Skin of body (tissue), 3 donors: ENCODE results near the gene PPEF2. TPM values are rescaled to one million over a fixed set of nuclear protein-coding genes. Genes with fewer than 3 reads are reported as not detected.

Source experiments
- DNase-seq: peaks from one replicate; lab custom pipeline; 2025; lab: John Stamatoyannopoulos, UW
- small RNA-seq: library from RNA; depleted of rRNA; stranded (forward); fragments of <200 nt; gene quantifications from one replicate; pipeline ENCODE3, GENCODE V24; 2014; ENCODE audit warnings: low replicate concordance
- total RNA-seq: library from RNA; depleted of rRNA; stranded (reverse); fragments of >200 nt; gene quantifications from one replicate; pipeline ENCODE4 v1.2.3, GENCODE V29; 2014

The PPEF2 gene
- total RNA-seq, 1 donor from 2014 or later, result 0.10 TPM

GRCh38 chr4:75834095-75834771 is 68.0 kb downstream of the PPEF2 start:
- no peak for DNase-seq

GRCh38 chr4:75831856-75832405 is 70.3 kb downstream of the PPEF2 start:
- no peak for DNase-seq

- DNase-seq, result no peak
Measured at GRCh38 chr4:75830906-75831305, 71.3 kb downstream of the PPEF2 start.

DNA sequence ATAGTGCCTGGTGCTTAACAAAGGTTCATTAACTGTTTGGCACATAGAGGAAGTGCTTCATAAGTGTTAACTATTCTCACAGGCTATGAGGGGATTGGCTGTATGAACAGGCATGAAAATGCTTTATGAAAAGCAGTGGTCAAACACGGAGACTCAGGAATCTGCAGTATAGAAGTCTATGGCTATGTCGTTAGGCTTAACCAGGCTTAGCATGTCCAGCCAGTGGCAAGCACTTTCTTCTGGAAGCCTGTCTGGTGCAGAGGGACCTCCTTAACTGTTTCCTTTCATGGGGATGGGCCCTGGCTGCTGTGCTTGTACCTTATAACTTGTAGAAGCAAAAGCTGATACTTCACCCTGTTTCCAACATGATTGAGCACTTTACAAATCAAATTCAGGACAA is 78.4 kb downstream of the PPEF2 start:
- no peak for DNase-seq

GRCh38 chr4:75822416-75822815 is 79.8 kb downstream of the PPEF2 start:
- no peak for DNase-seq

DNA sequence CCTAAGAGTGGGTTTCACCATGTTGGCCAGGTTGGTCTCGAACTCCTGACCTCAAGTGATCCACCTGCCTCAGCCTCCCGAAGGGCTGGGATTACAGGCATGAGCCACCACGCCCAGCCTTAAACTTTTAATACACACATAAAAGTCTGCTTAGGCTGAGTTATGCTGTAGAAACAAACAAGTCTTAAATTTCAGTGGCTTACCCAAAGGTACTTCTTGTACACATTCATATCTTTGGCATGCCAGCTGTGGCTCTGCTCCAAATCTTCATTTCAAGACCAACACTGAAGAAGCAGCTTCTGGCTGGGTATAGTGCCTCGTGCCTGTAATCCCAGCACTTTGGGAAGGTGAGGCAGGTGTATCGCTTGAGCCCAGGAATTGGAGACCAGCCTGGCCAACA is 80.3 kb downstream of the PPEF2 start:
- no peak for DNase-seq

GRCh38 chr4:75821216-75821615 is 81.0 kb downstream of the PPEF2 start:
- no peak for DNase-seq

GRCh38 chr4:75820676-75821075 is 81.6 kb downstream of the PPEF2 start:
- DNase-seq, result no peak

DNA sequence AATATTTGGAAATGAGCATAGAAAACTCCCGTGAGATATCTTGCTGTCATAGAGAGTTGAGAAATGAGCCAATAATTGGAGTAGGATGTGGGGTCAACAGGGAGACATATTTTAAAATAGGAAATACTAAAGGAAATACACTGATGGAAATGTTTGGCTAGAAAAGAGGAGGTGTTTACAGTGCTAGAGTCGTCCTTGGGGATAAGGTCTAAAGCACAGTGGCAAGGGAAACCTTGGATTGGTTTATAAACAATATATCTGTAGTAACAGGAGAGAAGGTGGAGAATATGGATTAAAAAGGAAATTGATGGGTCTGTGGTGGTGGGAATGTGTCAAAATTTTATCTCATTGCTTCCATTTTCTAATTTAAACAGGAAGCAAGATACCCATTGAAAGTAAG is 82.1 kb downstream of the PPEF2 start:
- no peak for DNase-seq

DNA sequence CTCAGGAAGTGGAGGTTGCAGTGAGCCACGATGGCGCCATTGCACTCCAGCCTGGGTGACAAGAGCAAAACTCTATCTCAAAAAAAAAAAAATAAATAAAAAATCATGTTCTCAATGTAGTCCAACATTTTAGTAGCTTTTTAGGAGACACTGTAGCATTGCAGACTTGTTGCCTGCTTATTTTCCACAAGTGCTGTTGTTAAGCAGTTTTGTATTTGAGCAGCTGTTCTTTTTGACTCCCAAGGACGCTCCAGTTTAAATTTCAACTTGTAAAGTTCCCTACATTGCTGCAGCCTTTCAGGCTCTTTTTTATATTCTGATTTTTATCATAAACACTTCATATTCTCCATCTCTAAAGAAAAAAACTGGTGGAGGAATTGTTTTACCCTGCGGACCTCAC is 83.1 kb downstream of the PPEF2 start:
- no peak for DNase-seq

- DNase-seq, result no peak
Measured at GRCh38 chr4:75817901-75818300, 84.4 kb downstream of the PPEF2 start.

Small RNA genes lying within 50 kb of the gene (small RNA-seq; reads per million reads assigned to genes)
- not detected for gene RNU2-16P

Other genes starting within 250 kb of the PPEF2 start
- 103 TPM for gene G3BP2, start 229.0 kb downstream of the PPEF2 start, total RNA-seq
- gene USO1, start 177.9 kb downstream of the PPEF2 start, total RNA-seq, result 104 TPM
- 16.4 TPM for gene NAAA, start 38.6 kb upstream of the PPEF2 start, total RNA-seq
- gene SDAD1, start 88.5 kb upstream of the PPEF2 start, total RNA-seq, result 35.0 TPM
- gene CXCL9, start 105.1 kb upstream of the PPEF2 start, total RNA-seq, result 0.10 TPM
- 1.7 TPM for gene CXCL10, start 121.0 kb upstream of the PPEF2 start, total RNA-seq
- gene CXCL11, start 133.6 kb upstream of the PPEF2 start, total RNA-seq, result 0.49 TPM
- 8.0 TPM for gene ART3, start 172.3 kb upstream of the PPEF2 start, total RNA-seq
- gene NUP54, start 245.9 kb upstream of the PPEF2 start, total RNA-seq, result 60.4 TPM